T47D (cell line): ENCODE data around the gene BRMS1.
"Not testable (repeated sequence)": the region's sequence is repeated elsewhere in the genome, so short reads cannot be mapped to it uniquely, and the experiment has no call there.

Experiments used
- DNase-seq, 2 experiments: peaks; one replicate each; pipeline versions ENCODE4 v3.0.0 to v3.0.0-alpha.2; 2011 to 2012; ENCODE audit warnings: low read depth in 1 of 2, low spot score in 1 of 2
- JUND ChIP-seq: IDR thresholded peaks from 2 replicates; pipeline ENCODE4 v1.6.1; 2012; ENCODE audit warnings: low read depth
- in situ Hi-C: cut with HindIII; loops from 2 replicates; pipeline ENCODE4 v1.10.0; 2016; ENCODE audit warnings: low sequenced_read_pairs, low pct_unique_long_range_greater_than_20kb

The BRMS1 gene

GRCh38 chr11:66344550-66345315 is at the start of gene BRMS1:
Gene BRMS1 (minus strand): TSS chr11:66345104. CDS start chr11:66342234, 2,870 bp downstream.
- no peak for TF ChIP-seq JUND
- peak; percentile 98 for DNase-seq
- in situ Hi-C loops = no loop called here

GRCh38 chr11:66393954-66394353 is 49.0 kb upstream of the BRMS1 start:
- in situ Hi-C loops = no loop called here
- no peak for TF ChIP-seq JUND
- DNase-seq = no peak

GRCh38 chr11:66391322-66391721 is 46.4 kb upstream of the BRMS1 start:
- in situ Hi-C loops = no loop called here
- TF ChIP-seq JUND = no peak
- DNase-seq = no peak

GRCh38 chr11:66388780-66389386 is 44.0 kb upstream of the BRMS1 start:
- in situ Hi-C loops = no loop called here
- DNase-seq = peak; percentile 60 to 93
- no peak for TF ChIP-seq JUND

- in situ Hi-C loops = no loop called here
- no peak for TF ChIP-seq JUND
- DNase-seq = peak in 1 of 2 experiments; percentile 90
Observed at GRCh38 chr11:66386171-66387069, 41.5 kb upstream of the BRMS1 start.

GRCh38 chr11:66384316-66384715 is 39.4 kb upstream of the BRMS1 start:
- in situ Hi-C loops = not testable (repeated sequence)

GRCh38 chr11:66380264-66380663 is 35.4 kb upstream of the BRMS1 start:
- in situ Hi-C loops, DNase-seq: not testable (repeated sequence)

More at GRCh38 chr11:66384316-66384715, 39.4 kb upstream of the BRMS1 start:
- not testable (repeated sequence) for DNase-seq

GRCh38 chr11:66373690-66374287 is 28.9 kb upstream of the BRMS1 start:
- in situ Hi-C loops, DNase-seq: not testable (repeated sequence)

GRCh38 chr11:66373265-66373664 is 28.4 kb upstream of the BRMS1 start:
- peak in 1 of 2 experiments; percentile 54 for DNase-seq
- in situ Hi-C loops = no loop called here
- TF ChIP-seq JUND = no peak

GRCh38 chr11:66371627-66372415 is 26.9 kb upstream of the BRMS1 start, which contains the start of gene SLC29A2:
Gene SLC29A2 (minus strand): TSS chr11:66371760. CDS start chr11:66371591, 169 bp downstream.
- in situ Hi-C loops = no loop called here
- TF ChIP-seq JUND = no peak
- peak; percentile 88 to 99 for DNase-seq

GRCh38 chr11:66369073-66369894 is 24.4 kb upstream of the BRMS1 start:
- DNase-seq = no peak
- in situ Hi-C loops = no loop called here
- no peak for TF ChIP-seq JUND
